ENCODE results near the gene CHRM1.
A peak's percentile ranks its signal among the peaks of the same experiment; 100 is the strongest.

Gene CHRM1

DNA sequence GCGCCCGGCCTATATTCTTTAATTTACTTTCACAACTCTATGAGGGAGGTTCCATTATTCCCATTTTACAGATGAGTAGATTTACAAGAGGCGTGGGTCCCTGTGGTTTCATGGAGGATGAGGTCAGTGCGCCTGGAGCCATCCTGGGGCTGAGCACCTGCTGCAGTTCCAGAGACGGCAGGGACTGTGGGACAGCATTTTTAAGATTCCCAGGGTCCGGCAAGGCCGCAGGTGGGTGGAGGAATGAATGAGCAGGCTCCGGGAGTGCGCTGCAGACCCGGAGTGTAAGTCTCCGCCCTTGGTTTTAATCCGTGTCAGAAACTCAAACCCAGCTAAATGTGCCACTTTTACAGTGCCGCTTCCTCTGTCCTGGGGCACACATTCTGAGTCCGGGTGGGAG lies 4.1 kb upstream of the CHRM1 start:
- DNase-seq = no peak

DNA sequence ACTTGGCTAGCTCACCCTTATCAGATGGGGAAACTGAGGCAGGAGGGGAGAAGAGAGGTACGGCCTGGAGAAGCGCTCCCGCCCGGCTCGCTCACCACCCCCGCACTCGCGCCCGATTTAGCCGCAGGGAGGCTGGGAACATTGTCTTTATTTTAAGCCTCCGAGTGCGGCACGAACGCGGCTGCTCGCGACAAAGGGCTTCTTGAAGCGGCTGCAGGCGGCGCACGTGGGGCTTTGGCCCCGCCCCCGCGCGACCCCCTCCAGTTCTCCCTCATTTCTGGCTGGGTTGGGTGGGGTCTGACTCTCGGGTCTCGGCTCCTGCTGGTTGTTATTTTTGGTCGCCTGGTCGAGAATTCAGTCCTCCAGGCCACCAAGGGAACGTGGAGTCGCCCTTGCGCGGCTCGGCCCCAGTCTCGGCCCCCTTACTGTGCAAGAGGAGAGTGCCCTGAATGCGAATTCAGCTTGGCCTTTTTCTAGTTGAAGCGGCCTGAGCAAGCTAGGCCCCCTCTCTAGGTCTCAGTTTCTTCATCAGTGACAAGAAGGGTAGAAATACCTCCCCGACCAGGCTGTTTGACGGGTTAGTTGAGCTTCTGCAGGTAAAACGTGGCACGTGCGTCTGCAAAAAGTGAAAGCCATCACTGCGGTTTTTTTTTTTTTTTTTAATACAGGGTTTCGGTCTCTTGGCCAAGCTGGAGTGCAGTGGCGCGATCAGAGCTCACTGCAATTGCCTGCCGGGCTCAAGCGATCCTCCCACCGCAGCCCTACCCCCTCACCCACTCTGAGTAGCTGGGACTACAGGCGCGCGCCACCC lies 2.6 kb upstream of the CHRM1 start:
- DNase-seq = no peak

DNA sequence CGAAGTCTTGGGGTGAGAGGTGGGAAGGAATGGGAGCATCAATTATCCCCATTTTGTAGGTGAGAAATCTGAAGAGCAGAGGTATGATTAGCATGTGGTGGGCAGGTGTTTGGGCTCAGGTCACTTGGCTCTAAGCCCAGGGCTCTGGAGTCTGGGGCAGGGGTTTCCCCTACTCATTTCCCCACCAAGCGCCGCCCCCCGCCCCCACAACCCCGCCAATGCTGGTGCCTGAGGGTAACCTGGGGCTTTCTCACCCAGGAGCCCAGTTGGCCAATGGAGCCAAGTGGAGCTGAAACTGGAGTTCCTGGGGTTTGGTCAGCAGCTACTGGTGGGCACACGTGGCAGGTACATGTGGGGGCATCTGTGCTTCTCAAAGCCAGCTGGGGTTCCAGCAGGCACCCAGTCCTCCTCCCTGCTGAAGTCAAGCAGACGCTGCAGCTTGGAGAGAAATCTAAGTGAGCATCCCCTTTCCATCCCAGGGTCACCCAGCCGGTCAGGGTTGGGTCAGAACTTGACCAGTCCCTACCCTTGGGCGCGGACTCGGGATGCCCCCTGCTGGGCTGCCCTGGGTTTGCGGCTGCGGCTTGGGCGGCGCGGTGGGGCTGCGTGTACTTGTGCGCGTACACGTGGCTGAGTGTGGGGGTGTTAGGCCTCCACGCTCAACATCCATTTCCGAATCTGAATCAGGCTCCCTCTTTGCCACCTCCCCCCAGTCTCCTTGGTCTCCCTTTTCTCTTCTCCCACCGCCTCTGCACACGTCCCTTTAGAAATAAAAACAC lies 1.7 kb upstream of the CHRM1 start:
- DNase-seq = no peak

DNA sequence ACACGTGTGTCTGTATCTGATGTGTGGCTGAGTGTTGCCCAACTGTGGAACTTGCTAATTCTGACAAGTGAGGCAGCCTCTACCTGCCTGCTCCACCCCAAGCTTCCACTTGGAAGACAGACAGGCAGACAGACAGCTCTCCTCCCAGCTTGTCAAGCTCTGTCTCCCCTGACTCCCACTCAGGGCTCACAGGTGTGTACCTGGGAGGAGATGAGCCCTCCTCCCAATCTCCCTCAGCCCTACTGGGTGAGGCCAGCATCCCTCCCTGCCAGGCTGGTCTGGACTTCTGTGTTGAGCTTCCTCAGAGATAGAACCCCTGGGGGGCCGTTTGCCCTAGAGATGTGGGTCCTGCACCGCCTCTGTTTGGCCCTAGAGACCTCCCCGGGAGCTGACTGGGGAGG lies 1.0 kb upstream of the CHRM1 start:
- DNase-seq = no peak

DNA sequence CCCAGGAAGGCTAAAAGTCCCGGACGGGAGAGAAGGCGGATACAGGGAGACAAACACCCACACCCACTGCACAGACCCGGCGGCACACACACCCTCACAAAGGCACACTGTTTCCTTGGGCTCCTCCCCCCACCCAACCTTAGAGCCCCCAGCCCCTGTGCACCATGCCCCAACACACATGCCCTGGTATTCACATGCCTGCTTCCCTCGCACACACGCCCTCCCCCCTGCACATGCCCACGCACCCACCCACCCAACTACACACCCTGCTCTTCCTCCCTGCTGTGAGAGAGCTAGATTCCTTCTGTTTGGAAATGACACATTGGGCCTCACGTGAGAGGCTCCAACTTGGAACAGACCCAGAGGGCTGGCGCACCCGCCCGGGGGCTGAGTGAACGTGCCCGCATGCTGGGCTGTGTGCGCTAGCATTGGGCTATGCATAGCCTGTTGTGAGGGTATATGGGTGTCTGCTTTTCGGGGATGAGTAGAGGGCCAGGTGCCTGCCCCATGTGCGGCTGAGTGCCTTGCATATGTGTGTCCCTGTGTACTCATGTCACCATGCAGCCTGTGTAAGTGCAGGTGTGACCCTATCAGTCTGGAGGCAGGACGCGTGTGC lies 518 bp upstream of the CHRM1 start:
- DNase-seq = no peak

DNA sequence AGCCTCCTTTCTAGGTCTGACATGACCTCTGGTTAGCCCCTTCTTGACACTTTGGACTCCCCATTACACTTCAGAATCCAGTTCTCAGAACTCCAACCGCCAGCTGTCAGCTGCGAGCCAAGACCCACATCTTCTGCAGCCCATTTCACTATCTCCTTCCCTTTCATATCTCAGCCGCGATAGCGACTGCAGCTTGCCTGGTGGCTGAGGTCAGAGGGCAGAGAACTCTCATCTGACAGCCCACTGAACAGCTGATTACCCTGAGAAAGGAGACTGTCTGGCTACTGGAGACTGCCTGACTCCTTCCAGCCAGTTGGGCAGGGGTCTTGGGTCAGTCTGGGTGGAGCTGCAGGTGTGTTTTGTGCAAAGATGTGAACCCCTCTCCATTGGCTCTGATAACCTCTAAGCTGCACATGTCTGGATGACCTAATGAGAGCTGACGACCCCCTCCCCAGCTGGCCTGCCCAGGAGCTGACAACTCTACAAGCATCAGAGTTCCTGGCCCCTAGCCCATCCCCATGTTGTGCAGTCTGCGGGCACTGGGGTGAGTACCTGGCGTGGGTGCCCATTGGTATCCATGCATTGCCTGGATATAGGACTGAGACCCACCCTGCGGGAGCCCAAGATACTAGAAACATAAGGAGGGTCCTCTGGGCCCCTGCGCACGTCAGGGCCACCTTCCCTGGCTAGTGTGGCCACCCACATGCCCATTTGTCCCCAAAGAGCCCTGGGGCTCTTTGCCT lies 1.1 kb downstream of the CHRM1 start:
- no peak for DNase-seq

DNA sequence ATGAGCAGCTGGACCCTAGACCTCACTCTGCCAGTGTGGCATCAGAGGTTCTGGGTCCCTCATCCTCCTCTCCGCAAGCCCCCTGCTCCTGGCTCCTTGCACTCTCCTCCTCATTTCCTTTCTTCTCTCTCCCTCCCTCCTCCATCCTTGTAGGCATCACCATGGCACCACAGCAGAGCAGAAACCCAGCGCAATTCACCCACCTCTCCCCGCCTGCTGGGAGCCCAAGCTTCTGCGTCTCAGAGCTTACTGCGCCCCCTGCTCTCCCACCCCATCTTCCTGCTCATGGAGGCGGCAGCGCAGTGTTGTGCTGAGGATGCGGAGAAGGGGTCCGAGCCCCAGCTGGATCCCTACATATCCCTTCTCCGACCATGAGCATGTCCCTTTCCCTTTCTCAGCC lies 1.7 kb downstream of the CHRM1 start:
- DNase-seq = no peak

DNA sequence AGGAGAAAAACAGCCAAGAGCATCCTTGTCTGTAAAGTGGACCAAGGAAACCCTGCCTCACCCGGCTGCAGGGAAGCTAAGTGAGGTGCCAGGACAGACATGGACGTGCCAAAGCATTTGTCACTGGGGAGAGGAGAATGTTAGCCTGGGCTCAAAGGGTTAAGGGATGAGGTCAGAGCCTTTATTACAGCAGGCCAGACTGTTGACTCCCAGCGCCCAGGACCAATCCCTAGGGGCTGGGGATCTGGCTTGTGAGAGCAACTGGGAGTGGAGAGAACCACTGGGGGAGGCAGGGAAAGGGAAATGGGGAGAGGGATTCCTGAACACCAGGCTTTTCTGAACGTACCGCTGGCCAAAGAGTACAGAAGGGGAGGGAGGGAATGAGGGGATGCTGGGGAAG lies 2.6 kb downstream of the CHRM1 start:
- DNase-seq = no peak

DNA sequence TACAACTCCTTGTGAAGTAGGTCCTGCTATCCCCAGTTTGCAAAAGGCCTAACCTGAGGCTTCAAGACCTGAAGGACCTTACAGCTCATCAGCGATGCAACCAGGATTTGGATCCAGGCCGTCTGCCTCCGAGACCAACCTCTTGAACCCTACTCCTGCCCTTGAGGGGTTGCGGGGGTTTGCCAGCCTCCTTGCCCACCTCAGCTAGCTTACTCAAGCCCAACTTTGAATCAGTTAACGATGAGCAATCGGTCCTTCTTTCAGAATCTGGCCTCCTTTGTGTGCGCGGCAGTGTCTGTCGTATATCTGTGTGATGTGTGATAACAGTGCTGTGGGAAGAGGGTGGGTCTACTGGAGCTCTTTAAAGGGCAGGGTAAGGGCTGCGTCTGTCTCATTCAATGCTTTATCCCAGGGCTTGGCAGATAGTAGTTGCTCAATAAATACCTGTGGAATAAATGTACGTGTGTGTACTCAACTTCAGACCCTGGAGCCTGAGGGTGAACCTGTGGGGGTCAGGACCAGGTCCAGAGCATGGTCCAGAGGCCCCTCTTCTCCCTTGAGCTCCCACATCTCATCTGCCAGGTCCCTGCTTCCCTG lies 3.2 kb downstream of the CHRM1 start:
- DNase-seq = no peak

DNA sequence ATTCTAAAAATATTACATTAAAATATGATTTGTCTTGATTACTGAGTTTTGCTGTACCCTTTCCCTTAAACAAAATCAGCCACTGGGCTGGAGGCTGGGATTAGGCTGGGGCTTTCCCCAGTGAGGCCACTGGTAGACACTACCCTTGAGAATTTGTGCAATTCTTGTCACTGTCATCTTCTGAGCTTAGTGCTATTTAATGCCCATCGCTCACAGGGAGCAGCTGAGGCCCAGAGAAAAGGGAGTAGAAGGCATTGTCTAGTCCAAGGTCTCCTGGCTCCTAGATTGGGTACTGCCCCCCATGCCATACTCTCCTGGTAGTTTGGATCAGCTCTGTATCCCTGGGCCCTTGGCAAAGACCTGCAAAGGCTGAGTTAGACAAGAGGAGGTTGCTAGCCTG lies 6.7 kb downstream of the CHRM1 start:
- no peak for DNase-seq

DNA sequence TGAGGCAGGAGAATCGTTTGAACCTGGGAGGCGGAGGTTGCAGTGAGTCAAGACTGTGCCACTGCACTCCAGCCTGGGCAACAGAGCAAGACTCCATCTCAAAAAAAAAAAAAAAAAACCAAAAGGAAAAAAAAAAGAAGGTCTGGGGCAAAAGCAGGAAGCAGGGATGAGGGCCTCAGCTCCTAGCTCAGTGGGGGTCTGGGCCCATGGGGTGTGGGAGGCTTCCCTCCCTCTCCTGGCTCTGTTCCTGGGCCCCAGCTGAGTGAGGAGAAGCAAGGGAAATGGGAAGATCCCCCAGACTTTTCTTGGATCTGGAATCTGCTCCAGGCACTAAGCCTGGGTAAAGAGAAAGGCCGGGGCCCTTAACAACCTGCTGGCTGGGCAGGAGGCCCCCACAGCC lies 8.9 kb downstream of the CHRM1 start:
- no peak for DNase-seq

DNA sequence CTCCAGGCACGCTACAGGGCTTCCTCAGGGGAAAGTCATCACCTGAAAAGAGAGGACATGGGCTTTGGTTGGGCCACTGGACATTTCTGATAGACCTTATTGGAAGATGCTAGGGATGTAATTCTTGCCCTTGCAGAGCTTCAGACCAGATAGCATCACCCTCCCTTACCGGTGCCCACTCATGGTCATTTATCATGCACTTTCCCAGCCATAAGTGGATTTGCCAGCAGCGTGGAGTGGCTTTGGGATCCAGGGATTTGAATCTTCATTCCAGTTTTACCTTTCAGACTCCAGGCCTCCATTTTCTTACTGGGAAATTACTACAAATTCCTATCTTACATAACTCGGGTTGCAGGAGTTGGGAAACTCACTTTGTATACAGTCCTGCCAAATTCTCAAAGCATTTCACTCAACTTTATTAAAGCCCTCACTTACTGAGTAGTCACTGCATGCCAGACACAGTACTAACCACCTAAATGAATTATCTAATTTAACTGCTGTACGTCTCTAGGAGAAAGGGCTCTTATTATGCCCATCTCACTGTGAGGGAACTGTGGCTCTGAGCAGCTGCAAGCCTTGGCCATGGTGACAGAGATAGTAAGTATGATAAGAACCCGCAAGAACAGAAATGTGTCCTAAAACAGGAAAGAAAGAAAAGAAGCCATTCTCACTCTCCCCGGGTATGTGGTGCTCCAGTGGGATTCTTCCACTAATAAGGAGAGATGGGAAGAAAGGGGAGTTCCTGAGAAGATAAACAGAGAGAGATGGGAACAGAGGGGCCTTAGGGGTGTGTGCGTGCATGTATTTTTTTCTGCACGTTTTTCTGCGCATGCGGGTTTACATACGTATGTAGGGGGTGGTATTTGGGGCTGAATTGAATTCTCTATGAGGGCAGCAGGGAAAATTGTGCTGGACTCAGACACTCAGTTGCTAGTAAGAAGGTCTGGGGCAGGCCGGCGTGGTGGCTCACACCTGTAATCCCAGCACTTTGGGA lies 9.7 kb downstream of the CHRM1 start:
- no peak for DNase-seq

DNA sequence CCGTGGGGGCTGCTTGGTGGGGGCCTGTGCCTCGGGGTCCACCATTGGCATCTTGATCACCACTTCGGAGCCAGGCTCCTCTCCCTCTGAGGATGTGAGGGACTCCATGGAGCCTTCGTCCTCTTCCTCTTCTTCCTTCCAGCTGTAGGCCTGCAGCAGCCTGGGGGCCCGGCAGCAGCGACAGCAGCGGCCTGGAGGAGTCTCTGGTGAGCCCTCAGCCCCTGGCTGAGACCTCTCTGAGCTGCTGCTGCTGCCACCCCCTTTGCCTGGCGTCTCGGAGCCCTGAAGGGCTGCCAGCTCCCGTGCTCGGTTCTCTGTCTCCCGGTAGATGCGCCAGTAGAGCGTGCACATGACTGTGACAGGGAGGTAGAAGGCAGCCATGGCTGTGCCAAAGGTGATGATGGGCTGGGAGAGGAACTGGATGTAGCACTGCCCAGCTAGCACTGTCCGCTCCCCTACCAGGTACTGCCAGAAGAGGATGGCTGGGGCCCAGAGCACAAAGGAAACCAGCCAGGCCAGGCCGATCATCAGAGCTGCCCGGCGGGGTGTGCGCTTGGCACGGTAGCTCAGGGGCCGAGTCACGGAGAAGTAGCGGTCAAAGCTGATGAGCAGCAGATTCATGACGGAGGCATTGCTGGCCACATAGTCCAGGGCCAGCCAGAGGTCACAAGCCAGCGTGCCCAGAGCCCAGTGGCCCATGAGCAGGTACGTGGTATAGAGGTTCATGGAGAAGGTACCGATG lies 10.9 kb downstream of the CHRM1 start:
- DNase-seq = no peak

DNA sequence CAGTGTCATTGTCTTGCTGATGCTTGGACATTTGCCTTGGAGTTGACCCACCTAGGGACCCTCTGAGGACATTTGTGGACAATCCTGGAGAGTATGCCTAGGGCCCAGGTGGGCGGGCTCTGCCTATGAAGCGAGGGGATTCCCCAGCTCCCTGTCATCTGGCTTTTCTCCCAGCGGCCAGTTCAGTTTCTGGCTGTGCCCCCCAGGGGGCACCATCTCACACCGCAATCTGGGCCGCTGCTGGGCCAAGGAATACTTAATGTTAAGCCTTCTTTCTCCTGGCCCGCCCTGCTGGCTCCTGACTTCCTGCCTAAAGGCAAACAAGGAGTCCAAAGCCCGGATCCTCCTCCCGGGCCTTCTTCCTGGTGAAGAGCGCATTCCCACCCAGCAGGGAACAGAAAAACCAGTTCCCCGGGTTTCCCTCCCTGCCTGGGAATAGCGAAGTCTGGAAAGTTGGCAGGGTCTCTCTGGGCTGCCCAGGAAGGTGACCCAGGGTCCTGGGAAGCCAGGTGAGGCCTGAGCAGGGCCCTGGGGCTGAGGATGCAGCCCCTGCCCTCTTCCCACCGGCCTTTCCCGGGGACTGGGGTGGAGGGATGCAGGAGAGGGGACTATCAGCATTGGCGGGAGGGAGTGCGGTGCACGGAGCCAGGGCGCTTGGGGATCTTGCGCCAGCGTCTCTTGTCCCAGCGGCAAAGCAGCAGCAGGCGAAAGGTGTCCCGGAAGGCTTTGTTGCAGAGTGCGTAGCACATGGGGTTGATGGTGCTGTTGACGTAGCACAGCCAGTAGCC lies 11.9 kb downstream of the CHRM1 start:
- DNase-seq = no peak

DNA sequence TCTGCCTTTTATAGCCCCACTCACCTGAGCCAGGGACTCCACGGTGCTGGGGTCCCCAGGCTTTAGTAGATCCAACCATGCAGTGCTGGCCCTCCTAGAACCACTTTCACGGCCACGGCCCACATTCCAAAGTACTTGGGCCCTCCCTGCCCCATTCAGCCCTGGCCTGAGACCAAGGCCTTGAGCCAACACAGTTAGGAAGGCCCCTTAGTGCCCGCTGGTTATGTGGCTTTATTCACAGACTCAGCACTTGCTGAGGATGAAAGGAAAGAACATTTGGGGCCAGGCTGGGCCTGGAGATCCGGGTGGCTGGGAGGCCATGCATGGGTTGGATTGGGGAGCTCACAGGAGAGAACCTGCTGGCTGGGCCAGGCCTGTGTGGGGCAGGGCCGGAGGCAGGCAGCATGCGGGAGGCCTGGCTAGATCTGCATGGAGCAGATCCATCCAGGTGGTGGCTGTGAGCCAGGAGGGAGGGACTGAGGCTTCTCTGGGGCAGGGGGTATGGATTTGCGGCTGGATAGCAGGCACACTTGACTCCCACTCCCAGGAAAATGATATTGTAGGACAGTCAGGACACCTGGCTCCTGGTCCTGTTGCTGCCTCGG lies 12.6 kb downstream of the CHRM1 start:
- DNase-seq = no peak

DNA sequence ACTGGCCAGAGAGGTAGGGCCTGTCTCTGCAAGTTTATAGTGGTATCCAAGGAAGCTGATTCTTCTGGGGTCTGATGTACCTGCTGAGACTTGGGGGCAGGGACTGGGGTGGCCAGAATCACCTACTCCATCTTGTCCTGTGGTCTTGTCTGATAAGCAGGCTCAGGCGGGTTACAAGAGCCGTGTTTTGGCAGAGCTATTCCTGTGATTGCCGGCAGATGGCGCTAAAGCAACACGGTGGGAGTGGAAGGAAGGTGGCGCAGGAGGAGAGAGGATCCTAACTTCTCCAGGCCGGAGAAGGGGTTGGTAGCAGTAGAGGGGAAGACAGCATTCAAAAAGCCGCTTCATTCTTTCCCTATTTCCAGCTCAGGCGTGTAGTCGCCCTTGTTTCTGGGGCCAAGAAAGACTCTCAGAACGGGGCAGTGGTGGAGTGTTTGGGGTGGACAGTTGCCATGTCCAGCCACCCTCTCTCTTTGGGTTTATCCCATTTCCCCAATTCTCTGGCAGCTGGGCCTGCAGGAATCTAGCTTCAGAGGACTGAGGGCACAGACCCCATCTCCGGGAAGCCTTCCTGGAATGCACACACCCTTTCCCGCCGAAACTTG lies 15.1 kb downstream of the CHRM1 start:
- peak; percentile 83 for DNase-seq

DNA sequence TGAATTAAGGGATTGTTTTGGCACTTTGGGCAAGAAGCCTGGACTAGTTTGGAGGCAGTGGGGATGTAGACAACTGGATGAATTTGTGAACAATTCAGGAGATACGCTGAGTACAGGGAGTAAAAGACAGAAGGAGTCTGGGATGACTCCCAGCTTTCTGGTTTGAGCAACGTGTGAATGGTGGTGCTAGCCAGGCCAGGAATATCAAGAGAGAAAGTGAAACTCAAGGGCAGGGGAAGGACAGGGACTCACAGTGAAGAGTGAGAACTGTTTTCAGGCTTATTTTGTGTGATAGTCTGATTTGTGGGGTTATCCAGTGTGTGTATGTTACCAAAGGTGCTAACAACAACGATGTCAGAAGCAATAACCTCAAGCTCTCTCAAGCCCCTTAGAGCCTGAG lies 15.9 kb downstream of the CHRM1 start:
- no peak for DNase-seq

DNA sequence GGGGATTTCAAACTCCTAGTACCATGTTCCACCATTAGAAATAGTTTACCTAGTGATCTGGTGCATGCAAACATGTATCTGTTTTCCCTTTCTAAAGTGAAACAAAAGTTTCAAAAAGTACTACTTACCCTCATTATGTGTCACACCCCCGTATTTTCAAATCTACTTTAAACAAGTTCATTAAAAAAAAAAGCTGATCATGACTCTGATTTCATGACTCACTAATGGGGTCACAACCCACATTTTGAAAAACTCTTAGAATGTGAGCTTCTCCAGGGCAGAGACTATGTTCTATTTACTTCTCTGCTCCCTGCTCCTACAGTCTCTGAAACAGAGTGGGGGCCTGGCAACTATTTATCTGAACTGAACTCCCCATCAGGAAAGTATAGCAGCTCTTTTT lies 18.2 kb downstream of the CHRM1 start:
- DNase-seq = no peak

DNA sequence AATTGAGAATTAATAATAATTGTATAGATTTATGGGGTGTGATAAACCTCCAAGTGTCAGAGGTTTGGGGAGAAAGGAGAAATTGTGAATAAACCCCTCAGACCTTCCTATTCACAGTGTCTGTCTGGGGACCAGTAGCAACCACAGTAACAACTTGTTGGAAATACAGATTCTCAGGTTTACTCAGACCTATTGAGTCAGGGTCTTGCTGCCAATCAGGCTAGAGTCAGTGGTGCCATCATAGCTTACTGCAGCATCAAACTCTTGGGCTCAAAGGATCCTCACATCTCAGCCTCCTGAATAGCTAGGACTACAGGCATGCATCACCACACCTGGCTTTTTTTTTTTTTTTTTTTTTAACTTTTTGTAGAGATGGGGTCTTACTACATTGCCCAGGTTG lies 23.1 kb downstream of the CHRM1 start:
- DNase-seq = no peak
